Endothelial cell of umbilical vein (primary cell): Measurements from ENCODE around the gene FBXL13. TPM values are rescaled to one million over a fixed set of nuclear protein-coding genes. Genes with fewer than 3 reads are reported as not detected.

Experiments
- BruUV-seq: library from RNA; stranded (reverse); fragments of 400-500 nt; replicated peaks from 2 replicates; lab custom pipeline; 2021; lab: Mats Ljungman, UMichigan
- CTCF ChIA-PET: fragments of 300-600, 350-600 bp; sonication (Branson Sonifier 250); formaldehyde crosslinking; loops from one replicate; lab custom pipeline; 2021; ENCODE audit warnings: antibody characterized with exemption, inconsistent platforms; lab: Charles Lee
- POLR2A ChIA-PET: fragments of 300-600, 350-600 bp; sonication (Branson Sonifier 250); formaldehyde crosslinking; loops from one replicate; lab custom pipeline; 2021; ENCODE audit warnings: antibody characterized with exemption, inconsistent platforms; lab: Charles Lee
- DNase-seq: peaks from one replicate; pipeline ENCODE4 v3.0.0-alpha.2; 2011; ENCODE audit warnings: low read depth, low spot score
- FAIRE-seq: peaks from 2 replicates; lab custom pipeline; 2011; peaks lifted over from hg19 to GRCh38; lab: Jason Lieb, UNC
- H2AFZ ChIP-seq: 2 replicates; pipeline ENCODE4 v1.6.0; 2012; ENCODE audit warnings: low read depth, low read length, control low read depth, inconsistent platforms
- H3K27ac ChIP-seq: 2 replicates; pipeline ENCODE4 v1.5.1; 2011; ENCODE audit warnings: low read depth, mild to moderate bottlenecking, control low read depth, low read length, moderate library complexity; ENCODE audit not compliant: insufficient read depth
- H3K27me3 ChIP-seq, 2 experiments: 2 replicates each; pipeline versions ENCODE4 v1.6.0 to v1.6.1; 2011; ENCODE audit warnings: low read length in 2 of 2, mixed read lengths in 1 of 2; ENCODE audit not compliant: control insufficient read depth in 2 of 2, insufficient read depth in 2 of 2
- H3K36me3 ChIP-seq, 2 experiments: 2 replicates in 1 of 2; 3 replicates in 1 of 2; pipeline ENCODE4 v1.5.1; 2011; ENCODE audit warnings: low read length in 2 of 2, mild to moderate bottlenecking in 1 of 2, moderate library complexity in 1 of 2; ENCODE audit not compliant: control insufficient read depth in 2 of 2, insufficient read depth in 2 of 2; ENCODE audit errors: extremely low read depth in 1 of 2
- H3K4me1 ChIP-seq: 3 replicates; pipeline ENCODE4 v1.5.1; 2011; ENCODE audit warnings: mild to moderate bottlenecking, low read length; ENCODE audit not compliant: control insufficient read depth, insufficient read depth; ENCODE audit errors: extremely low read depth
- H3K4me2 ChIP-seq: 2 replicates; pipeline ENCODE4 v1.6.1; 2011; ENCODE audit warnings: low read length, control low read depth, mixed read lengths; ENCODE audit not compliant: insufficient read depth
- H3K4me3 ChIP-seq, 3 experiments: fragments of 200-600 bp in 1 of 3; sonication (generic), shearing (Covaris generic) in 1 of 3; replicated peaks in 1 of 3; 2 replicates each; pipeline ENCODE4 v1.5.1; 2011 to 2016; ENCODE audit warnings: control low read depth in 3 of 3, low read length in 3 of 3, mild to moderate bottlenecking in 2 of 3, inconsistent platforms in 1 of 3, low read depth in 1 of 3, moderate library complexity in 1 of 3; ENCODE audit not compliant: insufficient read depth in 1 of 3
- H3K79me2 ChIP-seq: 2 replicates; pipeline ENCODE4 v1.6.0; 2012; ENCODE audit warnings: low read length, inconsistent platforms; ENCODE audit not compliant: control insufficient read depth, insufficient read depth
- H3K9ac ChIP-seq: replicated peaks from 2 replicates; pipeline ENCODE3; 2011; ENCODE audit warnings: low read length, control low read depth; ENCODE audit not compliant: insufficient read depth; ENCODE audit errors: extremely low read depth
- H3K9me1 ChIP-seq: replicated peaks from 3 replicates; pipeline ENCODE4 v1.6.0; 2011; ENCODE audit warnings: mild to moderate bottlenecking, low read length; ENCODE audit not compliant: control insufficient read depth, insufficient read depth; ENCODE audit errors: extremely low read depth
- H3K9me3 ChIP-seq: replicated peaks from 2 replicates; pipeline ENCODE4 v1.5.1; 2012; ENCODE audit warnings: low read length, inconsistent platforms; ENCODE audit not compliant: control insufficient read depth, insufficient read depth
- H4K20me1 ChIP-seq: replicated peaks from 2 replicates; pipeline ENCODE3; 2011; ENCODE audit warnings: mild to moderate bottlenecking, low read length; ENCODE audit not compliant: control insufficient read depth, insufficient read depth; ENCODE audit errors: extremely low read depth
- EZH2 ChIP-seq: IDR thresholded peaks from 2 replicates; pipeline ENCODE4 v1.6.1; 2012; ENCODE audit warnings: borderline replicate concordance, low read depth, mild to moderate bottlenecking, moderate library complexity, low read length, inconsistent platforms; ENCODE audit not compliant: severe bottlenecking
- FOS ChIP-seq: IDR thresholded peaks from 2 replicates; pipeline ENCODE4 v1.6.1; 2011; ENCODE audit warnings: mild to moderate bottlenecking, low read length, moderate library complexity, borderline replicate concordance; ENCODE audit not compliant: insufficient read depth
- GATA2 ChIP-seq: IDR thresholded peaks from 2 replicates; pipeline ENCODE4 v1.7.0; 2011; ENCODE audit warnings: low read depth, mild to moderate bottlenecking, moderate library complexity, mixed read lengths, low read length; ENCODE audit not compliant: insufficient read length, insufficient read depth
- JUN ChIP-seq: IDR thresholded peaks from 2 replicates; pipeline ENCODE4 v1.6.1; 2011; ENCODE audit warnings: borderline replicate concordance, low read depth; ENCODE audit not compliant: insufficient read length, insufficient read depth
- MYC ChIP-seq: IDR thresholded peaks from one replicate; pipeline ENCODE4 v1.6.1; 2011; ENCODE audit warnings: mild to moderate bottlenecking, low read depth, low read length
- POLR2A ChIP-seq: IDR thresholded peaks from 2 replicates; pipeline ENCODE4 v1.6.1; 2012; ENCODE audit warnings: low read depth, mild to moderate bottlenecking, control low read depth, low read length
- POLR2AphosphoS5 ChIP-seq: IDR thresholded peaks from 2 replicates; pipeline ENCODE4 v1.6.1; 2012; ENCODE audit warnings: low read depth, mild to moderate bottlenecking, control low read depth, low read length, moderate library complexity; ENCODE audit not compliant: insufficient read depth
- dilution Hi-C: fragments of 300-500 bp; cut with MboI; formaldehyde crosslinking; loops from one replicate; pipeline ENCODE4 v1.15.0; 2019; ENCODE audit warnings: low sequenced_read_pairs; ENCODE audit not compliant: extremely low pct_ligation_motif_present
- intact Hi-C: fragments of 100-400 bp; cut with micrococcal nuclease; formaldehyde crosslinking; loops from one replicate; pipeline ENCODE4 v1.10.0; 2022
- polyA plus RNA-seq, 4 experiments: library from polyadenylated mRNA; depleted of rRNA in 3 of 4; stranded (reverse) in 3 of 4; unstranded in 1 of 4; fragments of >200 nt; gene quantifications; 2 replicates each; pipeline versions ENCODE4 v1.2.1 to v1.2.3, GENCODE V29; 2011 to 2012; ENCODE audit warnings: missing spikeins in 1 of 4
- total RNA-seq: library from RNA; stranded (reverse); gene quantifications from 2 replicates; pipeline ENCODE4 v1.2.3, GENCODE V29; 2021
- TF ChIP-seq, protein P1 (sequence below): IDR thresholded peaks from 2 replicates; pipeline ENCODE4 v1.6.1; 2011; ENCODE audit not compliant: insufficient read depth, insufficient read length
- TF ChIP-seq, protein P2 (sequence below), 2 donors: IDR thresholded peaks; 1 replicate in 1 of 2; 2 replicates in 1 of 2; pipeline ENCODE4 v1.5.1; 2011; ENCODE audit warnings: low read length in 2 of 2, mild to moderate bottlenecking in 2 of 2, moderate library complexity in 2 of 2, control low read depth in 1 of 2, inconsistent platforms in 1 of 2, low read depth in 1 of 2; ENCODE audit not compliant: insufficient read depth in 1 of 2; ENCODE audit errors: extremely low read depth in 1 of 2

Gene FBXL13
- total and polyA plus RNA-seq, 2 donors (not counting 3 experiments of a cell fraction or from before 2014, with no cell fraction given): 3.9 to 4.6 TPM

- Histone ChIP-seq H3K27ac (no peak overlapping the region), H4K20me1 (no peaks in the 10 kb centered on the region), H3K9me1 (no peaks in the 10 kb centered on the region), H3K4me2 (no peak overlapping the region), H2AFZ (no peak overlapping the region), H3K36me3 (peaks cover 2 to 3% of the 10 kb centered on the region in 2 experiments), H3K4me1 (no peaks in the 10 kb centered on the region), H3K9me3 (no peaks in the 10 kb centered on the region), H3K9ac (no peak overlapping the region), H3K27me3 (no peaks in the 10 kb centered on the region), H3K4me3 (no peak overlapping the region), H3K79me2 (no peaks in the 10 kb centered on the region)
- no peak for DNase-seq
- no peak for FAIRE-seq
- no TSS peak for BruUV-seq
- intact Hi-C loops: no loop called here
- ChIA-PET POLR2A (no interaction called here), CTCF (interaction anchor here (0.6 to 1.0 kb wide), 2 partner anchors 9 kb away, joined by 3 to 4 read pairs; no protein-coding TSS in a partner anchor)
- dilution Hi-C loops: no loop called here
- TF ChIP-seq EZH2 (no peak), JUN (no peak), GATA2 (no peak), POLR2AphosphoS5 (no peak), MYC (no peak), FOS (no peak), POLR2A (no peak)
- TF ChIP-seq, protein P1, sequence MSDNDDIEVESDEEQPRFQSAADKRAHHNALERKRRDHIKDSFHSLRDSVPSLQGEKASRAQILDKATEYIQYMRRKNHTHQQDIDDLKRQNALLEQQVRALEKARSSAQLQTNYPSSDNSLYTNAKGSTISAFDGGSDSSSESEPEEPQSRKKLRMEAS: no peak
- TF ChIP-seq, protein P2, sequence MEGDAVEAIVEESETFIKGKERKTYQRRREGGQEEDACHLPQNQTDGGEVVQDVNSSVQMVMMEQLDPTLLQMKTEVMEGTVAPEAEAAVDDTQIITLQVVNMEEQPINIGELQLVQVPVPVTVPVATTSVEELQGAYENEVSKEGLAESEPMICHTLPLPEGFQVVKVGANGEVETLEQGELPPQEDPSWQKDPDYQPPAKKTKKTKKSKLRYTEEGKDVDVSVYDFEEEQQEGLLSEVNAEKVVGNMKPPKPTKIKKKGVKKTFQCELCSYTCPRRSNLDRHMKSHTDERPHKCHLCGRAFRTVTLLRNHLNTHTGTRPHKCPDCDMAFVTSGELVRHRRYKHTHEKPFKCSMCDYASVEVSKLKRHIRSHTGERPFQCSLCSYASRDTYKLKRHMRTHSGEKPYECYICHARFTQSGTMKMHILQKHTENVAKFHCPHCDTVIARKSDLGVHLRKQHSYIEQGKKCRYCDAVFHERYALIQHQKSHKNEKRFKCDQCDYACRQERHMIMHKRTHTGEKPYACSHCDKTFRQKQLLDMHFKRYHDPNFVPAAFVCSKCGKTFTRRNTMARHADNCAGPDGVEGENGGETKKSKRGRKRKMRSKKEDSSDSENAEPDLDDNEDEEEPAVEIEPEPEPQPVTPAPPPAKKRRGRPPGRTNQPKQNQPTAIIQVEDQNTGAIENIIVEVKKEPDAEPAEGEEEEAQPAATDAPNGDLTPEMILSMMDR (IDR thresholded peaks at IDR 0.05; ENCODE audit: extremely low read depth in 1 of 2, insufficient read depth in 1 of 2, low read depth in 1 of 2, low read length in 2 of 2): no peak
These were observed 246.3 kb downstream of the FBXL13 start for GRCh38 chr7:102828286-102828685.
